Fibroblast of peridontal ligament (primary cell): ENCODE data around the gene PIGBOS1.
"Not testable (repeated sequence)": the region's sequence is repeated elsewhere in the genome, so short reads cannot be mapped to it uniquely, and the experiment has no call there.

ENCODE experiments used
- DNase-seq: peaks from one replicate; pipeline ENCODE4 v3.0.0-alpha.2; 2010; ENCODE audit errors: extremely low read depth

Gene PIGBOS1

GRCh38 chr15:55297315-55297714 is 21.6 kb downstream of the PIGBOS1 start:
- DNase-seq: no peak

GRCh38 chr15:55290528-55291057 is 28.3 kb downstream of the PIGBOS1 start:
- peak; percentile 81 for DNase-seq

DNA sequence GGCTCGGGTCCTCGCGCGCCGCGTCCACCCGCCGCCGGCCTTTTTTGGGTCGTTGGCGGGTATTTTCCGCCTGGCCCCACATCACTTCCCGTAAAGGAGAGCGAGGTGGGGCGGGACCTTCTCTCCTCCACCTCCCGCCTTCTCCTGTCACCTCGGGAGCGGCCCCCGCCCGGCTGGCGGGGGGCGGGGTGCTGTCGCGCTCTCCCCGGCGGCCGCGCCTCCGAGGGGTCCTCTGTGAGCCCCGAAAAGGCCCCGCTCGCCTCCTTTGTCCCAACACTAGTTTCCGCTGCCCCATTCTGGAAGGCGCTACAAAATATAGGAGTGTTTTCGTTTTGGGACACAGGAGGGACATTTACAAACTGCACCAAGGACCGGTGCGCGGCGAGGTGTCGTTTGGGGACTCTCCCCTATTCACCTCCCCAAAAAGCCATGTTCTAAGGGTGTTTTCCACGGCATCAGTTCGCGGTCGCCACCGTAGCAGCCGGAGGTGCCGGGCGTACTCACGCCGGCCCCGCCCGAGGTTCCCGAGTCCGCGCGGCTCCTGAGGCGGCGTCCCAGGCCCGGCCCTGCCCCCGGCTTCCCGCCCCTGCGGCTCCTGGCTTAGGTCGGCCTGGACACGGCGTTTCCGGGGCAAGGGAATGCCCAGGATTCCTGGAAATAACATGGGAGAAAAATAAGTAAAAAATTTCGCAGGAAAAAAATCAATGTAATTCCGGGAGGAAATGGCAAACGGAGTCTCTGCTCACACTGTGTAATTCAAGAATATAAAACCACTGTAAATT is 29.0 kb downstream of the PIGBOS1 start, which contains the start of gene RAB27A:
RAB27A (minus strand) TSS at position 68 of the 782 bp plus-strand sequence. CDS start 54,879 bp downstream, outside the sequence.
- DNase-seq: no peak

- DNase-seq: peak; percentile 60
Measured at GRCh38 chr15:55289011-55289745, 29.7 kb downstream of the PIGBOS1 start.

DNA sequence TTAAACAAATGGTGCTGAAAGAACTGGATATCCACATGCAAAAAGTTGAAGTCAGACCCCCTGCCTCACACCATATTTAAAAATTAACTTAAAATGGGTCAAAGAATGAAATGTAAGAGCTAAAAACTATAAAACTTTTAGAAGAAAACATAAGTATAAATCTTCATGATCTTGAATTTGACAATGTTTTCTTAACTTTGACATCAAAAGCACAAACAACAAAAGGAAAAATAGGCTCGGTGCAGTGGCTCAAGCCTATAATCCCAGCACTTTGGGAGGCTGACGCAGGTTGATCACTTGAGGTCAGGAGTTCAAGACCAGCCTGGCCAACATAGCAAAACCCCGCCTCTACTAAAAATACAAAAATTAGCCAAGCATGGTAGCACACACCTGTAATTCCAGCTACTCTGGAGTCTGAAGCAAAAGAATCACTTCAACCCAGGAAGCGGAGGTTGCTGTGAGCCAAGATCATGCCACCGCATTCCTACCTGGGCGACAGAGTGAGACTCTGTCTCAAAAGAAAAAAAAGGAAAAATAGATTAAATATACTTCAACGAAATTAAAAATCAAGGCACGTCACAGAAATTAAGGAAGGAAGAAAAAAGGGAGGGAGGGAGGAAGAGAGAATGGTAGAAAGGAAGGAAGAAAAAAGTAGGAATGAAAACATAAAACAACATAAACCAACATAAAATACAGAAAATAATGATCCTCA is 30.8 kb downstream of the PIGBOS1 start:
- DNase-seq: no peak

GRCh38 chr15:55286442-55287189 is 32.3 kb downstream of the PIGBOS1 start:
- not testable (repeated sequence) for DNase-seq

- no peak for DNase-seq
Measured at GRCh38 chr15:55284426-55284825, 34.5 kb downstream of the PIGBOS1 start.

DNA sequence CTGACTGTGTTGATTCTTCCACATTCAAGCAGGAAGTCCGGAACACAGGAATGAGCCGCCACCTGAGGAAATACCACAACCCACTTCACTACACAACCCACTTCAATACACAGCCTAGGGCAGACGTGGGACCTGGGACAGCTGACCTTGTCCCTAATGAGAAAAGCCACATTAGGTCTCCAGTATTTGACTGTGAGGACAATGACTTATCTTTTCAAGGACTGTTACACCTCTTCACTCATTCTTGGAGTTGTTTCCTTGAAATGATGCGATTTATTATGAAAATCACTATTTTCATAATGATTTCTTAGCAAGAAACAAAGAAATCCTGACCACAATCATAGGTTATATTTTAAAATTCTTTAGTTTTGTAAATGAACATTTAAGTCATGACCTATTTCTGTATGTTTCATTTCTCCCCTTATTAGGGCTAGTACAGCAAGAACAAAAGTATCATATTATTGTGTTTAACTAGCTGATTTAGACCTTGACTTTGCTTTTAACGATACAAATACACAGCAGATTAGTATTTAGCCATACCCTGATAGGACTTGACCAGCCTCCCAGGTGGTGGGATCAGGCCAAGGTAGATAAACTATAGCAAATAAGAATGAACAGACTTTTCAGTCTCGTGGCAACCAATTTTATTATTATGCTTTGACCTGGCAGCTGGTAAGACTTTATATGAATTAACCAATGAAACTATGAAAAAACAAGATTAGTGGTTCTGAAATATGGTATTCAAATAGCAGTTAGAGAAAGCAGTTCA is 35.4 kb downstream of the PIGBOS1 start:
- DNase-seq: no peak

- DNase-seq: peak; percentile 73
Measured at GRCh38 chr15:55282284-55282833, 36.6 kb downstream of the PIGBOS1 start.

DNA sequence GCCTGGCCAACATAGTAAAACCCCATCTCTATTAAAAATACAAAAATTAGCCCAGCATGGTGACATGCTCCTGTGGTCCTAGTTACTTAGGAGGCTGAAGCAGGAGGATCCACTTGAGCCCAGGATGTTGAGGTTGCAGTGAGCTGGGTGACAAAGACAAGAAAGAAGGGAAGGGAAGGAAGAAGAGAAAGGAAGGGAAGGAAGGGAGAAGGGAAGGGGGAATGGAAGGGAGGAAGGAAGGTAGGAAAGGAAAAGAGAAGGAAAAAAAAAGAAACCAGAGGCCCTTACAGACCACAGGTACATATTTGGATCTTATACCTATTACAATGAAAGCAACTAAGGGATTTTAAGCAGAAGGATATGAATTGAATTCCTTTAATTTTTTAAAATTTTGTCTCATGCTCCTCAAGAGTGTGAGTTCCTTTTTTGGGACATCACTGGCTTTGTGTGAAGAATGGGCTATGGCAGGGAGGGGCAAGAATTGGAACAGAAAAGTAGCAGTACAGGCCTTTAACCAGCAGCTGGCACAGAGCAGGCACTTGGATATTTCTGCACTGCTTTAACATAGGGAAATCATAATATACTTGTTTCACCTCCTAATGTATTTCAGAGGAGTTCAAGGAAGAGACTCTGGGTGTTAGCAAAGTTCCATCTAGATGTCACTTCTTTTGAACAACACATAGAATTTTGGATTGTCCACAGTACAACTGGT is 37.2 kb downstream of the PIGBOS1 start:
- DNase-seq: peak; percentile 30

DNA sequence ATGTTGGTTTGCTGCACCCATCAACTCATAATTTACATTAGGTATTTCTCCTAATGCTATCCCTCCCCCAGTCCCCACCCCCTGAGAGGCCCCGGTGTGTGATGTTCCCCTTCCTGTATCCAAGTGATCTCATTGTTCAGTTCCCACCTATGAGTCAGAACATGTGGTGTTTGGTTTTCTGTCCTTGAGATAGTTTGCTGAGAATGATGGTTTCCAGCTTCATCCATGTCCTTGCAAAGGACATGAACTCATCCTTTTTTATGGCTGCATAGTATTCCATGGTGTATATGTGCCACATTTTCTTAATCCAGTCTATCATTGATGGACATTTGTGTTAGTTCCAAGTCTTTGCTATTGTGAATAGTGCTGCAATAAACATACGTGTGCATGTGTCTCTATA is 38.3 kb downstream of the PIGBOS1 start:
- DNase-seq: not testable (repeated sequence)

DNA sequence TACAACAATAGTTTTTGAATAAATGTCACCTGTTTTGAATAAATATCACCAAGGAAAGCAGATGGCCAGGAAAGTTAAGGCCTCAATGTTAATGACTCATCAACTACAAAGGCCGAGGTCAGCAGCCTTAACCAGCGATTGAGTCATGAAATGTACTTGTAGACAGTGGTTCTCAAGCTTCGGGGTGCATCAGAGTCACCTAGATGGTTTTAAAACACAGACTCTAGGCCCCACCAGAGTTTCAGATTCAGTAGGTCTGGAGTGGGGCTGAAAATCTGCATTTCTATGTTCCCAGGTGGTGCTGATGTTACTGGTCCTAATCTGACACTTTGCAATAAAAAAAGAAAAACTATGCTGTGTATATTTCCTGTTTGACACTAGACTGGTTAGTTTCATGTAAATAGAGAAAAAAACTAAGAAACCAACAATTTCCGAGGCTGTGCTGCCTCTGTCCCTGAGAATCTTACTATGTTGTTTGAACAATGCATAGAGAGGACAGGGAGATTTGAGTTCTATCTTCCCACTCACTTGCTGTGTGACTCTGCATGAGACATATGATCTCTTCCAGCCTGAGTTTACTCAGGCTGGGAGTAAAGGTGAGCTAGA is 39.1 kb downstream of the PIGBOS1 start:
- DNase-seq: peak; percentile 85

- no peak for DNase-seq
Measured at GRCh38 chr15:55279100-55279745, 39.7 kb downstream of the PIGBOS1 start.

DNA sequence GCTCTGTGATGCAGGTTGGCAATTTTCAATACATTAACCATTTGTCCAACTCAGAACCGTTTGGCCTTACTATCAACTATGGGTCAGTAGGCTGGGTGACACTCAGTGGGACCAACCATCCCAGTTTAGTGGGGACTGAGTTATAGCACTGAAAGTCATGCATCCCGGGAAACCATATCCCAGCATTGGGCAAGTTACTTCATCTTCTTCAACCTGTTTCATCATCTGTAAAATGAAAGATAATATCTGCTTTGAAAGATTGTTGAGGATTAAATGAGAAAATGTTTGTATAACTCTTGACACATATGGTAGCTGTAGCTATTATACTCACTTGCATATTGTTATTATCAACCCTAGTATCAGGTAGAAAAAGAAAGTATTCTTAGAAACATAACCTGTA is 41.2 kb downstream of the PIGBOS1 start:
- DNase-seq: no peak

- DNase-seq: peak; percentile 25
Measured at GRCh38 chr15:55277116-55277564, 41.8 kb downstream of the PIGBOS1 start.

DNA sequence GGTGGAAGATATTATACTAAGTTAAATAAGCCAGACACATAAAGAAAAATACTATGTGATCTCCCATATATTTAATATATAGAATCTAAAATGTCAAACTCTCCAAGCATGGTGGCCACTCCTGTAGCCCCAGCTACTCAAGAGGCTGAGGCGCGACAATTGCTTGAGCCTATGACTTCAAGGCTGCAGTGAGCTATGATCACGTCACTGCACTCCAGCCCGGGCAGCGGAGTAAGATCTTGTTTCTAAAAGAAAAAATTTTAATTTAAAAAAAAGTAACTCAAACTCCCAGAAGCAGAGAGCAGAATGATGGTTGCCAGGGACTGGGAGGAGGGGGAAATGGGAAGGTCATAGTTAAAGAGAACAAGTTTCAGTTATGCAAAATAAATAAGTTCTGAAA is 42.6 kb downstream of the PIGBOS1 start:
- no peak for DNase-seq

- peak; percentile 48 for DNase-seq
Measured at GRCh38 chr15:55270291-55270690, 48.6 kb downstream of the PIGBOS1 start.

DNA sequence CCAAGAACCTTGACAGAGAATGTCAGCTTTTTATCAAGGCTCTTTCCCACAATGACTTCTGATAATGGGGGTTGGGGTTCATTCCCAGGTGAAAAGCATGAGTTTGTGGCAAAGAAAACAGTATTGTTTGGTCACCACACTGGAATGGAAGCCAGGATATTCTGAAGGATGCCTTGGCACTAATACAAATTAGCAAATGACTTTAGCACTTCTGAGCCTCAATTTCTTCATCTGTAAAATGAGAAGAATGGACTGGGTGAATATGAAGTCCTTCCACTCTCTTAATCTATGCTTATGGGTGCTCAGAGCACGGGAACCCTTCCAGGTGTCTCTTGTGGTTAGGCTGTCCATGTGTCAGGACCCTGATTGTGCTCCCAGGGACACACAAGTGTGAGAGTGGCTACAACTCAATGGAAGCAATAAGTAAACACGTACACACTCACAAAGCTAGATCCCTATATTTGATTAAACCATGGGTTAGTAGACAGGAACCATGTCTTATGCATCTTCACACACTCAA is 50.7 kb downstream of the PIGBOS1 start:
- DNase-seq: no peak
